Posterior cingulate gyrus (tissue), 11 donors: Measurements from ENCODE around the gene MICAL1.

Source experiments
- DNase-seq, 10 donors: peaks; one replicate each; pipeline versions ENCODE4 v3.0.0 to v3.0.0-alpha.2; 2020 to 2021; ENCODE audit warnings: mixed read lengths in 3 of 10
- intact Hi-C: fragments of 100-400 bp; cut with DNase I; formaldehyde crosslinking; loops from one replicate; pipeline ENCODE4 v1.15.1; 2023

The MICAL1 gene

GRCh38 chr6:109454496-109455436, 806 bp downstream of the MICAL1 start:
- intact Hi-C loops: no loop called here
- peak in 8 of 10 donors; percentile 33 to 90 (median 52) for DNase-seq

- peak in 2 of 10 donors; percentile 70 to 82 for DNase-seq
- intact Hi-C loops: no loop called here
Observed at GRCh38 chr6:109453594-109454495, 1.7 kb downstream of the MICAL1 start.

- intact Hi-C loops: no loop called here
- DNase-seq: no peak
Observed at GRCh38 chr6:109453156-109453555, 2.4 kb downstream of the MICAL1 start.

GRCh38 chr6:109452181-109452580, 3.4 kb downstream of the MICAL1 start:
- intact Hi-C loops: no loop called here
- DNase-seq: peak in 1 of 10 donors; percentile 43

- peak in 1 of 10 donors; percentile 33 for DNase-seq
- intact Hi-C loops: no loop called here
Observed at GRCh38 chr6:109451376-109451775, 4.2 kb downstream of the MICAL1 start.

- no peak for DNase-seq
- intact Hi-C loops: no loop called here
Observed at GRCh38 chr6:109450801-109451200, 4.8 kb downstream of the MICAL1 start.

- intact Hi-C loops: loop anchor here (10.0 kb wide), 2 partner anchors 65 to 245 kb away; partner anchors contain the start of genes AK9, CD164 and FIG4
- peak in 1 of 10 donors; percentile 47 for DNase-seq
Observed at GRCh38 chr6:109449795-109450673, 5.5 kb downstream of the MICAL1 start.

- intact Hi-C loops: loop anchor here (10.0 kb wide), 2 partner anchors 64 to 246 kb away; partner anchors contain the start of genes AK9, CD164 and FIG4
- DNase-seq: peak in 1 of 10 donors; percentile 31
Observed at GRCh38 chr6:109449064-109449794, 6.3 kb downstream of the MICAL1 start.

- peak in 1 of 10 donors; percentile 39 for DNase-seq
- intact Hi-C loops: loop anchor here (10.0 kb wide), 2 partner anchors 64 to 246 kb away; partner anchors contain the start of genes AK9, CD164 and FIG4
Observed at GRCh38 chr6:109448615-109449014, 7.0 kb downstream of the MICAL1 start.

GRCh38 chr6:109447878-109448555, 7.6 kb downstream of the MICAL1 start:
- intact Hi-C loops: loop anchor here (10.0 kb wide), 2 partner anchors 63 to 247 kb away; partner anchors contain the start of genes AK9, CD164 and FIG4

GRCh38 chr6:109447087-109447486, 8.5 kb downstream of the MICAL1 start:
- DNase-seq: peak in 2 of 10 donors; percentile 52 to 77
- intact Hi-C loops: loop anchor here (10.0 kb wide), 2 partner anchors 62 to 248 kb away; partner anchors contain the start of genes AK9, CD164 and FIG4

More at GRCh38 chr6:109447878-109448555, 7.6 kb downstream of the MICAL1 start:
- peak in 2 of 10 donors; percentile 57 to 68 for DNase-seq

- peak in 2 of 10 donors; percentile 35 to 59 for DNase-seq
- intact Hi-C loops: loop anchor here (10.0 kb wide), 2 partner anchors 62 to 248 kb away; partner anchors contain the start of genes AK9, CD164 and FIG4
Observed at GRCh38 chr6:109446541-109446940, 9.0 kb downstream of the MICAL1 start.

GRCh38 chr6:109446072-109446471, 9.5 kb downstream of the MICAL1 start:
- intact Hi-C loops: loop anchor here (10.0 kb wide), 2 partner anchors 61 to 249 kb away; partner anchors contain the start of genes AK9, CD164 and FIG4
- DNase-seq: peak in 2 of 10 donors; percentile 73

- DNase-seq: no peak
Observed at GRCh38 chr6:109445382-109445781, 10.2 kb downstream of the MICAL1 start.

GRCh38 chr6:109443425-109443950, 12.1 kb downstream of the MICAL1 start:
- DNase-seq: peak in 2 of 10 donors; percentile 44 to 71
- intact Hi-C loops: loop anchor here (10.0 kb wide), 2 partner anchors 59 to 251 kb away; partner anchors contain the start of genes AK9, CD164 and FIG4

More at GRCh38 chr6:109445382-109445781, 10.2 kb downstream of the MICAL1 start:
- intact Hi-C loops: loop anchor here (10.0 kb wide), 2 partner anchors 61 to 249 kb away; partner anchors contain the start of genes AK9, CD164 and FIG4

GRCh38 chr6:109442393-109442924, 13.1 kb downstream of the MICAL1 start:
- DNase-seq: peak in 1 of 10 donors; percentile 50
- intact Hi-C loops: loop anchor here (10.0 kb wide), 2 partner anchors 58 to 252 kb away; partner anchors contain the start of genes AK9, CD164 and FIG4
